GM18858 (cell line): ENCODE measurements around the gene SDK1.
"Not testable (repeated sequence)": the region's sequence is repeated elsewhere in the genome, so short reads cannot be mapped to it uniquely, and the experiment has no call there.

Source experiments
- ATAC-seq: cut with Tn5 transposase; IDR thresholded peaks from one replicate; pipeline ENCODE4 v1.9.1; 2021; ENCODE audit not compliant: unreplicated experiment

Gene SDK1

GRCh38 chr7:3648276-3648675, 347.2 kb downstream of the SDK1 start:
- no peak for ATAC-seq

- no peak for ATAC-seq
Observed at GRCh38 chr7:3649250-3649649, 348.2 kb downstream of the SDK1 start.

GRCh38 chr7:3649678-3650440, 348.8 kb downstream of the SDK1 start:
- ATAC-seq = no peak

GRCh38 chr7:3650844-3651243, 349.8 kb downstream of the SDK1 start:
- ATAC-seq = no peak

- no peak for ATAC-seq
Observed at GRCh38 chr7:3655635-3656034, 354.6 kb downstream of the SDK1 start.

- ATAC-seq = no peak
Observed at GRCh38 chr7:3657206-3657605, 356.2 kb downstream of the SDK1 start.

GRCh38 chr7:3668743-3669142, 367.7 kb downstream of the SDK1 start:
- ATAC-seq = no peak

- no peak for ATAC-seq
Observed at GRCh38 chr7:3670898-3671297, 369.8 kb downstream of the SDK1 start.

GRCh38 chr7:3673524-3673923, 372.5 kb downstream of the SDK1 start:
- no peak for ATAC-seq

- ATAC-seq = no peak
Observed at GRCh38 chr7:3678314-3678810, 377.3 kb downstream of the SDK1 start.

- ATAC-seq = no peak
Observed at GRCh38 chr7:3682028-3682710, 381.1 kb downstream of the SDK1 start.

GRCh38 chr7:3683546-3684539, 382.8 kb downstream of the SDK1 start:
- no peak for ATAC-seq

GRCh38 chr7:3688071-3688470, 387.0 kb downstream of the SDK1 start:
- no peak for ATAC-seq

GRCh38 chr7:3688842-3689241, 387.8 kb downstream of the SDK1 start:
- ATAC-seq = no peak

- no peak for ATAC-seq
Observed at GRCh38 chr7:3691478-3692158, 390.6 kb downstream of the SDK1 start.

GRCh38 chr7:3695602-3696001, 394.6 kb downstream of the SDK1 start:
- no peak for ATAC-seq

GRCh38 chr7:3696113-3696512, 395.1 kb downstream of the SDK1 start:
- no peak for ATAC-seq

GRCh38 chr7:3697472-3697871, 396.4 kb downstream of the SDK1 start:
- ATAC-seq = no peak

GRCh38 chr7:3705258-3705657, 404.2 kb downstream of the SDK1 start:
- no peak for ATAC-seq

GRCh38 chr7:3706091-3706490, 405.0 kb downstream of the SDK1 start:
- not testable (repeated sequence) for ATAC-seq

GRCh38 chr7:3710122-3710521, 409.1 kb downstream of the SDK1 start:
- ATAC-seq = no peak
